Panc1 (cell line): Measurements from ENCODE around the gene SLC23A3.

Experiments used
- POLR2AphosphoS5 ChIP-seq: IDR thresholded peaks from 2 replicates; pipeline ENCODE4 v1.6.1; 2012; ENCODE audit warnings: mild to moderate bottlenecking, low read depth, low read length, moderate library complexity
- SIN3A ChIP-seq: IDR thresholded peaks from 2 replicates; pipeline ENCODE4 v1.6.1; 2012; ENCODE audit warnings: low read depth, mild to moderate bottlenecking, low read length, moderate library complexity, borderline replicate concordance; ENCODE audit not compliant: insufficient read depth
- TCF7L2 ChIP-seq: IDR thresholded peaks from 2 replicates; pipeline ENCODE4 v1.6.1; 2011; ENCODE audit warnings: mild to moderate bottlenecking, low read depth, low read length, inconsistent platforms
- TF ChIP-seq, protein P1 (sequence below): fragments of 450-650 bp; IDR thresholded peaks from 2 replicates; pipeline ENCODE4 v1.5.1; 2017; ENCODE audit warnings: mild to moderate bottlenecking

DNA sequence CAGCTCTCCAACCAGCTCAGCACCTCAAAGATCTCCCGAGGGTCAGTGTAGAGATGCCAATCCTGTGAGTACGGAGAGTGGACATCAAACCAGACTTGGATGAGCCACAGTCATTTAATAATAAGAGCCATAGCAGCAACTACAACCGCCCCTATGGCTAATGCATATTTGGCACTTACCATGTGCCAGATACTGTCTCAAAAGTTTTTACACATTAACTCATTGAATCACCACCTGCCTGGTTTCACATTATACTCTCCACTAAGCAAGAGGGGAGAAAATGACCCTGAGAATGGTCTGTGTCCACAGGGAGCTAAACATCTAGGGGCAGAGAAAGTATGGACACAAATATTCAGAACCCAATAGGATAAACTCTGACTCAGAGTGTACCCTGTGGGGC lies 4.3 kb upstream of the SLC23A3 start:
- TF ChIP-seq POLR2AphosphoS5 (no peak), TCF7L2 (no peak), SIN3A (no peak)
- TF ChIP-seq, protein P1, sequence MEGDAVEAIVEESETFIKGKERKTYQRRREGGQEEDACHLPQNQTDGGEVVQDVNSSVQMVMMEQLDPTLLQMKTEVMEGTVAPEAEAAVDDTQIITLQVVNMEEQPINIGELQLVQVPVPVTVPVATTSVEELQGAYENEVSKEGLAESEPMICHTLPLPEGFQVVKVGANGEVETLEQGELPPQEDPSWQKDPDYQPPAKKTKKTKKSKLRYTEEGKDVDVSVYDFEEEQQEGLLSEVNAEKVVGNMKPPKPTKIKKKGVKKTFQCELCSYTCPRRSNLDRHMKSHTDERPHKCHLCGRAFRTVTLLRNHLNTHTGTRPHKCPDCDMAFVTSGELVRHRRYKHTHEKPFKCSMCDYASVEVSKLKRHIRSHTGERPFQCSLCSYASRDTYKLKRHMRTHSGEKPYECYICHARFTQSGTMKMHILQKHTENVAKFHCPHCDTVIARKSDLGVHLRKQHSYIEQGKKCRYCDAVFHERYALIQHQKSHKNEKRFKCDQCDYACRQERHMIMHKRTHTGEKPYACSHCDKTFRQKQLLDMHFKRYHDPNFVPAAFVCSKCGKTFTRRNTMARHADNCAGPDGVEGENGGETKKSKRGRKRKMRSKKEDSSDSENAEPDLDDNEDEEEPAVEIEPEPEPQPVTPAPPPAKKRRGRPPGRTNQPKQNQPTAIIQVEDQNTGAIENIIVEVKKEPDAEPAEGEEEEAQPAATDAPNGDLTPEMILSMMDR = no peak
